Measurements from ENCODE around the gene KMT2D.
"Not testable (repeated sequence)": the region's sequence is repeated elsewhere in the genome, so short reads cannot be mapped to it uniquely, and the experiment has no call there.

Gene KMT2D

DNA sequence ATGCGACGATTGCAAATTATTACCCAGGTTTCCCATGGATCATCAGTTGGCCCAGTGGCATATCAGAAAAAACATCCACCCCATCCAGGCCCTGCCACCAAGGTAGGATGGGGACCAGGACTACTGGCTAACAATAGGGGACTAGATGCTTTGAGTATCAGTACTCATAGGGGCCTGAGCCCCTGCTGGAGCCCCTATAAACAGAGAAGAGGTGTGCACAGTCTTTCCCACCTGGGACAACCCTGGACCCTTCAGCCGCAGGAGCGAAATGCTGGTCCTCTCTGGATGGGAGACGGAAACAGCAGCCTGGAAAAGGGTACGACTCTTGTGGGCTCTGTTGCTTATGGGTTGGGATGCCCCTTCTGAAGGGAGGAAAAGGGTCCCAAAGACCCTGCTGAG is 28.3 kb upstream of the KMT2D start:
- no peak for DNase-seq

DNA sequence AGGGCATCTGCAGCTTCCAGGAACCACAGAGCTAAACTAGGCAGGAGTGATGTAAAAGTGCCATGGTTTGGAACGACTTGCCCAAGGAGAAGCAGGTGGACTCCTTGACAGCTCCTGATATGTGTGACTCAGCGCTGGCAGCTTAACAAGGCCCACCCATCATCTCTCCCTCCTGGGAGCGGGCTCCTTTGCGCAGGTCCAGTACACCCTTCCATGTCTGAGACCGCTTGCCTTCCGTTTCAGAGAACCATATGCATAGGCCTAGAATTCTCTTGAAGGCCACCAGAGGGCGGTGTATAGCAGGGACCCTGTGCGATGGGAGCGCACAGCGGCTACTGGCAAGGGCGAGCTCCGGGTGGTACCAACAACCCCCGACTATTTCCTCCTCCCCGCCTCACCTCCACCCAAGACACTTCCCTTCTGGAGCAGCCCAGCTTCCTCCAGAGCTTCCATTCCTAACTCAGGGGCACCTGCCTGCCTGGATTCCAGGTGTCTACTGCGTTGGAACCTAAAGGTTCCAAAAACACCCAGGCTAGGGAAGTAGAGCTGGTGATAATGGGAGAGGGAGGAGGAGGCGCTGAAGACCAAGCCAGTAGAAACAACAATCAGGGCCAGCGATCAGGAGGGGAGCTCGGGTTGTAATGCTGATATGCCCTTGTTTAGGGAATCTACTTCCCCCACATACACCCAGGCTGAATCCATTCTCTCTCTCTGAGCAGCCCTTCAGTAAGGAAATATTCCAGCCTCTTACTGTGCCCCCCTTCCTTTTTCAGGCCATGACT is 27.7 kb upstream of the KMT2D start:
- peak; percentile 48 to 58 for DNase-seq

DNA sequence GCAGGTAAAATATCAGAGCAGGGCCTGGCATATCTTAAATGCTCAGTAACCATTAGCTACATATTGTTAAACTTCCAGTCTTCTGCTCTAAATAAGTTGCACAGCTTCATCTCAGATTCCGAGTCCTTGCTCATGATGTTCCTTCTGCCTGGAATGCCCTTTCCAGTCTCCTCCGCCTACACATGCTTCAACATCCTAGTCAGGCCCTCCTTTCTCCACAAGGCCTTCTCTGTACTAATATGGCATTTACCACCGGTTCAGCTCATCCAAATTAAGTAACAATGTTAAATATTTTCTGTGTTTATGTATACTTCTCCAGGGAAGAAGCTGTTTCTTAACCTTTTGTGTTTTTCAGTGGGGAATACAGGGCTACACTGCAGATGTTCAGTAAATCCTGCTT is 25.5 kb upstream of the KMT2D start:
- DNase-seq = no peak

DNA sequence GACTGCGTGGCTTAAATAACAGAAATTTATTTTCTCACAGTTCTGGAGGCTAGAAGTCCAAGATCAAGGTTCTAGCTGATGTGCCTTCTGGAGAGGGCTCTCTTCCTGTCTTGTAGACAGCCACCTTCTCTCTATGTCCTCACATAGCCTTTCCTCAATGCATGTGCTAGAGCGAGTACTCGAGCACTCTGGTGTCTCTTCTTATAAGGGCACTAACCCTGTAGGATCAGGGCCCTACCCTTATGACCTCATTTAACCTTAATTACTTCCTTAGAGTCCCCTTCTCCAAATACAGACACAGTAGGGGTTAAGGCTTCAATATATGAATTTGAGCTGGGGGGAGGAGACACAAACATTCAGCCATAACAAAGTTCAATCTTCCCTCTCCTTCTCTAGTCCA is 23.8 kb upstream of the KMT2D start:
- DNase-seq = no peak

GRCh38 chr12:49079793-49080192 is 19.2 kb upstream of the KMT2D start:
- no peak for DNase-seq

DNA sequence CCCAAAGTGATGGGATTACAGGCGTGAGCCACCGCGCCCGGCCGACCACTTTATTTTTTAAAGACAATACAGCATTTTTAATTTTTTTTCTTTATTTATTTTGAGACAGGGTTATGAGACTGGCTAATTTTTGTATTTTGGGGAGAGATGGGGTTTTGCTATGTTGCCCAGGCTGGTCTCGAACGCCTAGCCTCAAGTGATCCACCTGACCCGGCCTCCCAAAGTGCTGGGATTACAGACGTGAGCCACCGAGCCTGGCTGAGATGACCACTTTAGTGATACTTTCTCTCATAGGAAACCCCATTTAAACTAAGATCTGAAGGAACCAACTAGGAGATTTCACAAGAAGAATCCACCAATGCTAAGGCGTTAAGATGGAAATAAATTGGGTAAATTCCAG is 10.4 kb upstream of the KMT2D start:
- DNase-seq = no peak

DNA sequence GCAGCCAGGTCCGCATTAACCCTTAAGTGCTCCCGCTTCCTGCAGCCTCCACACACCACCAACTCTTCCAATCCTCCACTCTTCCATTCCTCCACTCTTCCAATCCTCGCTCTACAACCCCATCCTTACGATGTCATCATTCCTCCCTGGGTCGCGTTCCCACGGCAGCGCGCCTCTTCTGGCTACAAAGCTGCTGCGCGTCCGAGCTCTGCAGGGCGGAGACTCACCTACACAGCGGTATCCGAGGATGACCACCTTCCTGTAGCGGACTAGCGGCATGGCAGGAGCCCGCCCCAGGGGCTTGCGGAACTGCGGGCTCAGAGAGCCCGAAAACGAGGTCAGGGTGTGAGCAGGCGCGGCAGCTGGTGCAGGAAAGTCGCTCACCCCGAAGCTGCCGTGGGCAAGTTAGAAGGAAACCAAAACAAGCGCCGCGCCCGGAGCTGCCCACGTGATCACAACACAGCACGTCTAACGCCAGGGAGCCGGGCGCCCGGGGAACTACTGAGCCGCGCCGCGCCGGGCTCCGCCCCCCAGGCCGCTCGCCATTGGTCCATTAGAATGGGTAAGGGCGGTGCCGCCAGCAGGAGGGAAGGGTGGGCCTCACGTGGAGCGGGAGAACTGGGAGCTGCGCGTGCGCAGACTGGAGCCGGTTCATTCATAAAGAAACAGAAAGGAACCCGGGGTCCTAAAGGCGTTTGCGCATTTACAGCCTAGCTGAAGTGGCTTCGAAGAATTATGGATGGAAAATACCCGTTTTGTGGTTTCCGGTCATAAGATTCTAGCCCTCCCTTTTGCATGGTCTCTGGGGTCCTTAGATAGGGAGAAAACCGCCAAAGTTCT is 9.1 kb upstream of the KMT2D start, which contains the start of gene RHEBL1:
TSS of gene RHEBL1 (minus strand) at position 473 of the 840 bp plus-strand sequence. CDS start at position 279, 194 bp downstream.
- DNase-seq = peak; percentile 97 to 98

DNA sequence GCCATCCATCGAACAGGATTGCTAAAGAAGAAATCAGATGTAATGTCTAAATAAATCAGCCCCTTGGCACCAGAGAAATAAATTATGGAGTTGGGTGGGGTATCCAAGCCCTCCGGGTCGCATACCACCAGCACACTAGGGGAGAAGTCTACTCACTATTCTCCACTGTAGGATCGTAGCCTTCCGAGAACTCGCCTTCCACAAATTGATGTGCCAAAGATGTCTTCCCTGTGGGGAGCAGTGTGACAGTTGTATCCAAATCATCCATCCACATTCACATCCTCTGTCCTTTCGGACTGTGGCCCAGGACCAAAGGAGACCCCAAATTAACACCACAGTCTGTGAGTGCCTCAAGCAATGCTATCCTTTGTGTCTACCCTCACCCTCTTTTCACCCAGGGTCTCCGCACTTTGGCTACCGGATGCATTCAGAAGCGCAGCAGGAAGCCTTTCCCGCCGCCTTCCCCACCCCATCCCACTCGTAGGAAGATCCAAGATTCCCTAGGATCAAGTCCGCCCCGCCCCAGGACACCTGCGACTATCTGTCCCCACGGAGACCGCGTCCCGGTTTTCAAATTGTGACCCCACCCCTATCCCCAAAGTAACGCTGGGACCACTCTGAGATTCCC is 8.4 kb upstream of the KMT2D start:
- DNase-seq = no peak

- no peak for DNase-seq
Measured at GRCh38 chr12:49066120-49066519, 5.5 kb upstream of the KMT2D start.

DNA sequence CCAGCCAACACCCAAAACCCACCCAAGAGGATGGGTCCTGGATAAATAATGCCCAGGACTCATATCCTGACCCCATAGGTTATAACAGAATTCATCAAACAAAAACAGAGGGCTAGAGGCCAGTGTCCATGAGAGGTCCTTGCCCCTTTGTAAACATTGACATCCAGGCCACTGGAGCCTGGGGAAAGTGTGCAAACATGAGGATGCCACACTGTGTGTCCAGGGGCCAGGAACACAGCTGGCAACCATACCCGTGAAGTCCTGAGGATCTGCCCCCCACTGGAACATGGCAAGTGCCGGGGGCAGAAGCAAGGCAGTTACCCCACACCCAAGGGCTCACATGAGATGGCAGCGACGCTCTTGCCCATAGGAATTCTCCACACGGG is 4.2 kb upstream of the KMT2D start:
- no peak for DNase-seq

- not testable (repeated sequence) for DNase-seq
Measured at GRCh38 chr12:49061916-49062315, 1.3 kb upstream of the KMT2D start.

GRCh38 chr12:49061157-49061650 is 610 bp upstream of the KMT2D start:
- no peak for DNase-seq

- DNase-seq = no peak
Measured at GRCh38 chr12:49059299-49060171, 1.1 kb downstream of the KMT2D start.

DNA sequence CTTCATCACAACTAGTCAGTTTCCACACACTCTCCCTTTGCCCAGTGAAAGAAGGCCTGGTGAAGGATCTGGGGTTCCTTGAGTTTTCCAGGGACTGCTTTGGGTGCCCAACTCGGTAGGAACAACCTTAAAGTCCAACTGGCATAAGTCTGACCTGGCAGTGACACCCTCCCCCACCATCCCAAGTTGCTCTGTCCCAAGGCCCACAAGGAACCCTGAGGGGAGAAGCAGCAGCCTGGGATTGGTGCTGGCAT is 1.6 kb downstream of the KMT2D start:
- DNase-seq = no peak

DNA sequence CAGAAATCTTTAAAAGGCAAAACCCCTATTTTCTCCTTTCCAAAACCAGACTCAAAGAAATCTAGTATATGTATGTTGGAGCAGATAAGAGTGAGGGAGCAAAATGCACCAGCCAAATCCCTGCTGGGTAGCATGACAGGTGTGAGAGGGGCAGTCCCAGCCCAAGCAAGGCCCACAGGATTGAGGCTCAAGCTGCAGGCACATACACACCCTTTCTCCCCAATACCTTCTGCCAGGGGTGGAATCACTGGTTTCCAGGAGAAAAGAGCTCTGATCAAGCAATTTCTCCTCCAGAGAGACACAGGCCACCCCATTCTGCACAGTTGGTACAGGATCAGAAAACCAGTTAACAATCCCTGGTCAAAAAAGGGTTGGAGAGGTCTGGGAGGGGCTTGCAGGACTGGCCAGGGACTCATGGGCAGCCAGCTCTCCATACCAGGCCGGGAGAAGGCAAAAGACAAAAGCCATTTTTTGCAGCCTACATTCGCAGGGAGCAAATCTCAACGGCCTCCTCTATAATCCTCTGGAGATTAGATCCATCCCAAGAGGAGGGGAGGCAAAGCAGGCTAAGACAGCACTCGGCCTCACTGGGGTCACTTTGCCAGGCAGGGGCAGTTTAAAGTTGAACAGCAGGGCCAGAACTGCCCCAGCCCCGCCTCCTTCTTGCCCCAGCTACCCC is 2.1 kb downstream of the KMT2D start:
- no peak for DNase-seq

- DNase-seq = no peak
Measured at GRCh38 chr12:49057888-49058287, 2.7 kb downstream of the KMT2D start.

DNA sequence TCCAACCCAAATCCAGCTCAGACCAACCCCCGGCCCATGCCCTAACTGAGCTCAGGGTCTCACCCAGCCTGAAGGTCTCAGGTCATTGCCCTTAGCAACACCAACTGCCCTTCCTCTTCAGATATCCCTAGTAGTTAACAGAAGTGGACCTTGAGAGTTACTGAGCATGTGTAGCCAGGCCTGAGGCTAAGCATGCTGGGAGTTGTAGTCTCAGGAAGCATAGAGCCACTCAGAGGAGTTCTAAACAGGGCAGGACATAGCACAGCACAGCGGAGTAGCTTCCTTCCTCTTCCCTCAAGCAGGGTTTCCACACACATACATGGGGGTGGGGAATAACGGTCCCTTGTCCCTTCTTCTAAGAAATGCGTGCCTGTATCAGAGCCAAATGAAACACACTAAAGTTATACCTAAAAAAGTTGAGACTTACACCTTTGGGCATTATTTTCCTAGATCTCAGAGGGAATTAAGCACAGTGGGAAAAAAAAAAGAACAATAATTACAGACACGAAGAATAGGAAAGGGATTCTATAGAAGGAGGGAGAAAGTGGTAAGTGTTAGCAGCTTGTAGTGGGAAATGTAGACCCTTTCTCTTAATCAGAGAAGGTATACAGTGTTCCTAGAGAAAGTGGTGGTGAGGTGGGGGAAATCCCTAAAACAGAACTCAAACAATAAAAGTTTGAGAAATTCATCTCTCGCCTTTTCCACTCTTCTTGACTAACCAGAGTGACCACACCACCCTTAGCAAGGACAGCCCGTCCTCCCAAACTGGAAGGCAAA is 4.4 kb downstream of the KMT2D start:
- peak; percentile 37 for DNase-seq

- DNase-seq = no peak
Measured at GRCh38 chr12:49055092-49055491, 5.5 kb downstream of the KMT2D start.

GRCh38 chr12:49054524-49054923 is 6.1 kb downstream of the KMT2D start:
- no peak for DNase-seq

DNA sequence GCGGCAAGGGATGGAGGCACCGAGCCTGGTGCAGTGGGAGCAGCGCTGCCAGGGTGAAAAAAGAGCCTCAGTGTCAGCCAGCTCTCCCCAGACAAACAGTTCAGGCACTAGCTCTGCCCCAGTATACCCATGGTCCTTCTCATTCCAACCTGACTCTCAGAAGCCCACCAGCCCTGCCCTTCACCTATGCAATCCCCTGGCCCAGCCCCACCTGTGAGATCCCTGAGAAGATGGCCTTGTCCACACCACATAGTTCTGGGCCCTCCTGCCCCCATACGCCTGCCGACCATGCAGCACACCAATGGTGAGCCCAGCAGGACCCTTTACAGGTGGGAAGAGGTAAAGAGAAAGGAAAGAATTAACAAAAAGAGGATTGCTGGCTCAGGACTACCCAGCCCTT is 6.5 kb downstream of the KMT2D start:
- DNase-seq = no peak

DNA sequence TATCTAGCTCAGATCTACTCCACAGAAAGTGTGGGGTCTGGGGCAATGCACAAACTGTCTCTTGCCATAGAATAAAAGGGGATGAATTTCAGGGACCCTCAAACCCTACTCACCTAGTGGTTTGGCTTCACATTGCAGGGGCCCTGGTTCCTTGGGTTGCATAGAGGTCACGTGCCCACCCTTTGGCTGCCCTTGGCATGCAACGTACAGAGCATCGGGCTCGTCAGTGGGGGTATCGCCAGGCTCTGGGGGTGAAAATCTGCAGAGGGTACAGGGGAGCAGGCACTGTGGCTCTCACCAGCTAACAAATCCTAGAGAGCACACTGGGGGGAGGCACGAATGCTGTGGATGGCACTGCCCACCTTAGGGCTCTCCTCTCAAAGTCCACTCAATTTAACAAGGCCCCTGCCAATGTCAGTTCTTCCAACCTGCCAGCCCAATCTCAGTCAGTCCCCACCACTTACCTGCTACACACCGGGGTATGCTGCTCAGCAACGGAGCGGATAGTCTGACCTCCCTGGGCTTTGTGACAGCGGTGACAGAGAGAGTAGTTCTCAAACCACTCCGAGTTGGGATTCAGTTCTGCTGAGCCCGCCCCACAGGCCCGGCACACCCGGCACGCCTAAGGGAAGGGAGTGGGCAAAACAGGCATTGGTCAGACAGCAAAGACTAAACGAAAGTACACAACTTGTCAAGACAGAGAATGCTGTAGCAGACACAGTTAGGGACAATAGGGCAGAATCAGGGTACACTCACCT is 8.0 kb downstream of the KMT2D start:
- no peak for DNase-seq

All from activated CD4-positive, alpha-beta T cell treated with anti-CD3 and anti-CD28 coated beads, Interleukin-2, amount 50 U/mL, for 4 hours (primary cell).